HL-60/S4 treated with phorbol 12-myristate 13-acetate at 8.2 ng/mL for 4 days and 3 days (cell line): ENCODE data around the gene BCORL1.

Experiments used
- in situ Hi-C: fragments of 300-500 bp; cut with MboI; formaldehyde crosslinking; loops from 2 replicates; pipeline ENCODE4 v1.15.0; 2022; ENCODE audit warnings: low sequenced_read_pairs

BCORL1 gene

GRCh38 chrX:129982300-129983251 is at the start of gene BCORL1:
BCORL1 (plus strand) TSS chrX:129982635; CDS start chrX:130005232, 22,597 bp downstream.
- in situ Hi-C loops, result no loop called here

GRCh38 chrX:129932821-129933321 is 49.6 kb upstream of the BCORL1 start:
- in situ Hi-C loops, result loop anchor here (25.0 kb wide), 1 partner anchor 104 kb away; no protein-coding TSS in a partner anchor

GRCh38 chrX:129933700-129934099 is 48.7 kb upstream of the BCORL1 start:
- in situ Hi-C loops, result loop anchor here (25.0 kb wide), 1 partner anchor 104 kb away; no protein-coding TSS in a partner anchor

- in situ Hi-C loops, result loop anchor here (25.0 kb wide), 1 partner anchor 103 kb away; no protein-coding TSS in a partner anchor
These were observed 48.0 kb upstream of the BCORL1 start for GRCh38 chrX:129934461-129934860.

GRCh38 chrX:129934952-129935351 is 47.5 kb upstream of the BCORL1 start:
- in situ Hi-C loops, result loop anchor here (25.0 kb wide), 1 partner anchor 102 kb away; no protein-coding TSS in a partner anchor

GRCh38 chrX:129938081-129938480 is 44.4 kb upstream of the BCORL1 start:
- in situ Hi-C loops, result loop anchor here (25.0 kb wide), 1 partner anchor 99 kb away; no protein-coding TSS in a partner anchor

GRCh38 chrX:129939986-129940385 is 42.4 kb upstream of the BCORL1 start:
- in situ Hi-C loops, result loop anchor here (25.0 kb wide), 1 partner anchor 97 kb away; no protein-coding TSS in a partner anchor

- in situ Hi-C loops, result loop anchor here (25.0 kb wide), 1 partner anchor 97 kb away; no protein-coding TSS in a partner anchor
These were observed 41.7 kb upstream of the BCORL1 start for GRCh38 chrX:129940721-129941120.

GRCh38 chrX:129945131-129945530 is 37.3 kb upstream of the BCORL1 start:
- in situ Hi-C loops, result loop anchor here (25.0 kb wide), 1 partner anchor 92 kb away; no protein-coding TSS in a partner anchor

GRCh38 chrX:129953334-129953648 is 29.1 kb upstream of the BCORL1 start:
- in situ Hi-C loops, result no loop called here

- in situ Hi-C loops, result no loop called here
These were observed 28.6 kb upstream of the BCORL1 start for GRCh38 chrX:129953881-129954280.

GRCh38 chrX:129954804-129955203 is 27.6 kb upstream of the BCORL1 start:
- in situ Hi-C loops, result no loop called here

- in situ Hi-C loops, result no loop called here
These were observed 26.8 kb upstream of the BCORL1 start for GRCh38 chrX:129955682-129956081.

GRCh38 chrX:129956145-129956544 is 26.3 kb upstream of the BCORL1 start:
- in situ Hi-C loops, result no loop called here

GRCh38 chrX:129956765-129957164 is 25.7 kb upstream of the BCORL1 start:
- in situ Hi-C loops, result no loop called here

- in situ Hi-C loops, result no loop called here
These were observed 25.0 kb upstream of the BCORL1 start for GRCh38 chrX:129957241-129958082.

GRCh38 chrX:129958083-129958465 is 24.4 kb upstream of the BCORL1 start:
- in situ Hi-C loops, result no loop called here

GRCh38 chrX:129958814-129959492 is 23.5 kb upstream of the BCORL1 start:
- in situ Hi-C loops, result no loop called here

- in situ Hi-C loops, result no loop called here
These were observed 23.0 kb upstream of the BCORL1 start for GRCh38 chrX:129959493-129959832.
